PC-9 (cell line): ENCODE measurements around the gene PITPNM1.

Experiments used
- EZH2 ChIP-seq: fragments of 200-600 bp; sonication (generic); IDR thresholded peaks from 2 replicates; pipeline ENCODE4 v1.8.0; 2017; ENCODE audit warnings: antibody characterized with exemption, low read depth
- TF ChIP-seq, protein P1 (sequence below): fragments of 200-600 bp; sonication (generic); conservative IDR thresholded peaks from 2 replicates; pipeline ENCODE4 v1.6.1; 2017; ENCODE audit warnings: mixed run types, antibody characterized with exemption, mild to moderate bottlenecking, moderate library complexity

DNA sequence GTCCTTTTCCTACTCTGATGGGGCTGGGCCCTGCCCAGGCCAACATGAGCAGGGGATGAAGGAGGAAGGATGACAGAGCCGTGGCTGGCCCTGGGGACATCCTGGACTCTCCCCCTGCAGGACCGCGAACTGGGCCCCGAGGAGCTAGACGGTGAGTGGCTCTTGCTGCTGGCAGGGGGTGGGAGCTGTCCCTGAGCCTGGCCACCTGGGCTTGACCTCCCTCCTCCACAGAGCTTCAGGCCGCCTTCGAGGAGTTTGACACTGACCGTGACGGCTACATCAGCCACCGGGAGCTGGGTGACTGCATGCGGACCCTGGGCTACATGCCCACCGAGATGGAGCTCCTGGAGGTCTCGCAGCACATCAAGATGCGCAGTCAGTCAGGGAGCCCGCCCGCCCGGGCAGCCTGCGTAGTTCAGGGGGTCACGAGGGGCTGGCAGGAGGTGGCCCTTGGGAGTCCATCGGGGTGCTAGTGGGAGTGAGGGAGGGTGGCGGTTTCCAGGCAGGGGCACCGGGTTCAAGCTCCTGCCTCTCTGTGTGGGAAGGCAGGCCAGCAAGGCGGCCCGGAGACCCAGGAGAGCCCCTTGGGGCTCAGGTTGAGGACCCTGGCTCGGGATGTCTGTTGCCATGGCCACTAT is 49.0 kb downstream of the PITPNM1 start:
- no peak for TF ChIP-seq EZH2
- TF ChIP-seq, protein P1, sequence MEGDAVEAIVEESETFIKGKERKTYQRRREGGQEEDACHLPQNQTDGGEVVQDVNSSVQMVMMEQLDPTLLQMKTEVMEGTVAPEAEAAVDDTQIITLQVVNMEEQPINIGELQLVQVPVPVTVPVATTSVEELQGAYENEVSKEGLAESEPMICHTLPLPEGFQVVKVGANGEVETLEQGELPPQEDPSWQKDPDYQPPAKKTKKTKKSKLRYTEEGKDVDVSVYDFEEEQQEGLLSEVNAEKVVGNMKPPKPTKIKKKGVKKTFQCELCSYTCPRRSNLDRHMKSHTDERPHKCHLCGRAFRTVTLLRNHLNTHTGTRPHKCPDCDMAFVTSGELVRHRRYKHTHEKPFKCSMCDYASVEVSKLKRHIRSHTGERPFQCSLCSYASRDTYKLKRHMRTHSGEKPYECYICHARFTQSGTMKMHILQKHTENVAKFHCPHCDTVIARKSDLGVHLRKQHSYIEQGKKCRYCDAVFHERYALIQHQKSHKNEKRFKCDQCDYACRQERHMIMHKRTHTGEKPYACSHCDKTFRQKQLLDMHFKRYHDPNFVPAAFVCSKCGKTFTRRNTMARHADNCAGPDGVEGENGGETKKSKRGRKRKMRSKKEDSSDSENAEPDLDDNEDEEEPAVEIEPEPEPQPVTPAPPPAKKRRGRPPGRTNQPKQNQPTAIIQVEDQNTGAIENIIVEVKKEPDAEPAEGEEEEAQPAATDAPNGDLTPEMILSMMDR: no peak
